ENCODE data around the gene PCDHGA8. TPM values are rescaled to one million over a fixed set of nuclear protein-coding genes. Genes with fewer than 3 reads are reported as not detected.

Gene PCDHGA8
- polyA plus RNA-seq, 1 donor (not counting 4 experiments of a cell fraction or from before 2014, with no cell fraction given) = 0.08 TPM

DNA sequence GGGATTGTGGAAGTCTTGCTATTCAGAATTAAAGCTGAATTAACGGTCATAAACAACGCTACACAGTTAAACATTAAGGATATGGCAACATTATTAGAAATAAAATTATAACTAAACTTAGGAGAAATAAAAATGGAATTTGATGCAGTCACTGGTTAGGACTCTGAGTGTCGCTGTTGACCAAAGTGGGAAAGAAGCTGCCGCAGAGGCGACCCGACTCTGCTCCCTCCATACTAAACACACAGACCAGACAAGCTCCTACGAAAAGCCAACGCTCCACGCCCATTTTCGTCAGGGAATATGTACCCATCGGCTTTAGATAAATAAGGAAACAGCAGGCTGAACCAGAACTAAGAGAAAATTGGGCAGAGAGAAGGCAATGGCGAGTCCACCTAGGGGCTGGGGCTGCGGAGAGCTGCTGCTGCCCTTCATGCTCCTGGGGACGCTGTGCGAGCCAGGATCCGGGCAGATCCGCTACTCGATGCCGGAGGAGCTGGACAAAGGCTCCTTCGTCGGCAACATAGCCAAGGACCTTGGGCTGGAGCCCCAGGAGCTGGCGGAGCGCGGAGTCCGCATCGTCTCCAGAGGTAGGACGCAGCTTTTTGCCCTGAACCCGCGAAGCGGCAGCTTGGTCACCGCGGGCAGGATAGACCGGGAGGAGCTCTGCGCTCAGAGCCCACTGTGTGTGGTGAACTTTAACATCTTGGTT lies 28.3 kb upstream of the PCDHGA8 start, which contains the start of gene PCDHGA5:
TSS of gene PCDHGA5 (plus strand) at position 211 of the 709 bp plus-strand sequence. CDS start at position 380, 169 bp downstream.
- H3K4me3 ChIP-seq (ENCODE audit: control insufficient read depth in 2 of 3, extremely low read depth in 1 of 3, insufficient read depth in 2 of 3, low read depth in 1 of 3, low read length in 3 of 3) = no peak within 1 kb of the TSS
- no peak for FAIRE-seq
- no peak within 1 kb of the TSS for H3K4me2 ChIP-seq (ENCODE audit: control insufficient read depth, extremely low read depth, insufficient read depth, low read depth, low read length)

DNA sequence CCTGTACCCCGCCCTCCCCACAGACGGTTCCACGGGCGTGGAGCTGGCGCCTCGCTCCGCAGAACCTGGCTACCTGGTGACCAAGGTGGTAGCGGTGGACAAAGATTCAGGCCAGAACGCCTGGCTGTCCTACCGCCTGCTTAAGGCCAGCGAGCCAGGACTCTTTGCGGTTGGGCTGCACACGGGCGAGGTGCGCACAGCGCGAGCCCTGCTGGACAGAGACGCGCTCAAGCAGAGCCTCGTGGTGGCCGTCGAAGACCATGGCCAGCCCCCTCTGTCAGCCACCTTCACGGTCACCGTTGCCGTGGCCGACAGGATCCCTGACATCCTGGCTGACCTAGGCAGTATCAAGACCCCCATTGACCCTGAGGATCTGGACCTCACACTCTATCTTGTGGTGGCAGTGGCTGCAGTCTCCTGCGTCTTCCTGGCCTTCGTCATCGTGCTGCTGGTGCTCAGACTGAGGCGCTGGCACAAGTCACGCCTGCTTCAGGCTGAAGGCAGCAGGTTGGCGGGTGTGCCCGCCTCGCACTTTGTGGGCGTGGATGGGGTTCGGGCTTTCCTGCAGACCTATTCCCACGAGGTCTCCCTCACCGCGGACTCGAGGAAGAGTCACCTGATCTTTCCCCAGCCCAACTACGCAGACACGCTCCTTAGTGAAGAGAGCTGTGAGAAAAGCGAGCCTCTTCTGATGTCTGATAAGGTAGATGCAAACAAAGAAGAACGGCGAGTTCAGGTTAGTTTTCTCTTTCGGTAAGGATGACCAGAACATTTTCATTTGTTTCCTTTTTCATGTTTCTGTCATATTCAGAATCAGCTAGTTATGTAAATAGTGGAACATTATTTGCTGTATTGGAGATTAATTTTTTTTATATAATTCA lies 26.2 kb upstream of the PCDHGA8 start:
- Histone ChIP-seq H3K9me1 (ENCODE audit: control insufficient read depth, extremely low read depth, insufficient read depth, low read length) (no peaks in the 10 kb centered on the region), H3K4me1 (ENCODE audit: control insufficient read depth, extremely low read depth, insufficient read depth, low read length) (no peaks in the 10 kb centered on the region), H3K9ac (ENCODE audit: control insufficient read depth, extremely low read depth, insufficient read depth, low read length) (no peak overlapping the region), H3K4me3 (ENCODE audit: control insufficient read depth in 2 of 3, extremely low read depth in 1 of 3, insufficient read depth in 2 of 3, low read depth in 1 of 3, low read length in 3 of 3) (no peak overlapping the region), H3K4me2 (ENCODE audit: control insufficient read depth, extremely low read depth, insufficient read depth, low read depth, low read length) (no peak overlapping the region), H3K27me3 (ENCODE audit: control insufficient read depth, extremely low read depth, insufficient read depth, low read length) (peaks cover 42% of the 10 kb centered on the region), H2AFZ (ENCODE audit: control insufficient read depth, low read length) (no peak overlapping the region), H3K9me3 (ENCODE audit: control insufficient read depth, low read depth, low read length) (peaks cover 24% of the 10 kb centered on the region), H3K27ac (ENCODE audit: control insufficient read depth, insufficient read depth, low read length) (no peak overlapping the region), H3K36me3 (ENCODE audit: control insufficient read depth in 2 of 2, extremely low read depth in 1 of 2, insufficient read depth in 2 of 2, low read length in 2 of 2) (no peaks in the 10 kb centered on the region), H4K20me1 (ENCODE audit: control insufficient read depth, extremely low read depth, insufficient read depth, low read length) (no peaks in the 10 kb centered on the region), H3K79me2 (ENCODE audit: control insufficient read depth, insufficient read depth, low read length) (no peaks in the 10 kb centered on the region)
- dilution Hi-C loops (cut with MboI; ENCODE audit: extremely low pct_ligation_motif_present, low sequenced_read_pairs) = no loop called here
- no peak for DNase-seq (ENCODE audit: low read depth, low spot score)
- TF ChIP-seq EZH2 (IDR thresholded peaks at IDR 0.05; ENCODE audit: low read length) = no peak
- TF ChIP-seq, protein P1, sequence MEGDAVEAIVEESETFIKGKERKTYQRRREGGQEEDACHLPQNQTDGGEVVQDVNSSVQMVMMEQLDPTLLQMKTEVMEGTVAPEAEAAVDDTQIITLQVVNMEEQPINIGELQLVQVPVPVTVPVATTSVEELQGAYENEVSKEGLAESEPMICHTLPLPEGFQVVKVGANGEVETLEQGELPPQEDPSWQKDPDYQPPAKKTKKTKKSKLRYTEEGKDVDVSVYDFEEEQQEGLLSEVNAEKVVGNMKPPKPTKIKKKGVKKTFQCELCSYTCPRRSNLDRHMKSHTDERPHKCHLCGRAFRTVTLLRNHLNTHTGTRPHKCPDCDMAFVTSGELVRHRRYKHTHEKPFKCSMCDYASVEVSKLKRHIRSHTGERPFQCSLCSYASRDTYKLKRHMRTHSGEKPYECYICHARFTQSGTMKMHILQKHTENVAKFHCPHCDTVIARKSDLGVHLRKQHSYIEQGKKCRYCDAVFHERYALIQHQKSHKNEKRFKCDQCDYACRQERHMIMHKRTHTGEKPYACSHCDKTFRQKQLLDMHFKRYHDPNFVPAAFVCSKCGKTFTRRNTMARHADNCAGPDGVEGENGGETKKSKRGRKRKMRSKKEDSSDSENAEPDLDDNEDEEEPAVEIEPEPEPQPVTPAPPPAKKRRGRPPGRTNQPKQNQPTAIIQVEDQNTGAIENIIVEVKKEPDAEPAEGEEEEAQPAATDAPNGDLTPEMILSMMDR (optimal IDR thresholded peaks at IDR 0.05 in 1 of 3, IDR thresholded peaks at IDR 0.05 in 1 of 3, conservative IDR thresholded peaks at IDR 0.05 in 1 of 3; ENCODE audit: extremely low read depth in 1 of 3, insufficient read depth in 2 of 3, low read length in 3 of 3) = no peak
- FAIRE-seq = no peak

More for the DNA sequence above, 28.3 kb upstream of the PCDHGA8 start, which contains the start of gene PCDHGA5:
- Histone ChIP-seq H3K9me1 (ENCODE audit: control insufficient read depth, extremely low read depth, insufficient read depth, low read length) (no peaks in the 10 kb centered on the region), H4K20me1 (ENCODE audit: control insufficient read depth, extremely low read depth, insufficient read depth, low read length) (no peaks in the 10 kb centered on the region), H3K4me1 (ENCODE audit: control insufficient read depth, extremely low read depth, insufficient read depth, low read length) (no peaks in the 10 kb centered on the region), H3K79me2 (ENCODE audit: control insufficient read depth, insufficient read depth, low read length) (no peaks in the 10 kb centered on the region), H3K36me3 (ENCODE audit: control insufficient read depth in 2 of 2, extremely low read depth in 1 of 2, insufficient read depth in 2 of 2, low read length in 2 of 2) (no peaks in the 10 kb centered on the region), H3K9me3 (ENCODE audit: control insufficient read depth, low read depth, low read length) (peaks cover 24% of the 10 kb centered on the region), H3K27me3 (ENCODE audit: control insufficient read depth, extremely low read depth, insufficient read depth, low read length) (peaks cover 40% of the 10 kb centered on the region), H3K27ac (ENCODE audit: control insufficient read depth, insufficient read depth, low read length) (no peak within 1 kb of the TSS), H3K9ac (ENCODE audit: control insufficient read depth, extremely low read depth, insufficient read depth, low read length) (no peak within 1 kb of the TSS), H2AFZ (ENCODE audit: control insufficient read depth, low read length) (no peak within 1 kb of the TSS)
- dilution Hi-C loops (cut with MboI; ENCODE audit: extremely low pct_ligation_motif_present, low sequenced_read_pairs) = no loop called here
- TF ChIP-seq EZH2 (IDR thresholded peaks at IDR 0.05; ENCODE audit: low read length) = no peak
- TF ChIP-seq, protein P1 (optimal IDR thresholded peaks at IDR 0.05 in 1 of 3, IDR thresholded peaks at IDR 0.05 in 1 of 3, conservative IDR thresholded peaks at IDR 0.05 in 1 of 3; ENCODE audit: extremely low read depth in 1 of 3, insufficient read depth in 2 of 3, low read length in 3 of 3) = no peak
- DNase-seq (ENCODE audit: low read depth, low spot score) = no peak
